ENCODE data around the gene TMC4.
"Not testable (repeated sequence)": the region's sequence is repeated elsewhere in the genome, so short reads cannot be mapped to it uniquely, and the experiment has no call there.

The TMC4 gene

GRCh38 chr19:54206030-54206830 is 33.3 kb upstream of the TMC4 start:
- DNase-seq (ENCODE audit: low read depth, low spot score): no peak
- H3K4me3 ChIP-seq (ENCODE audit: low read length): no peak overlapping the region

GRCh38 chr19:54204767-54205468 is 32.0 kb upstream of the TMC4 start:
- no peak for DNase-seq (ENCODE audit: low read depth, low spot score)
- H3K4me3 ChIP-seq (ENCODE audit: low read length): no peak overlapping the region

- no peak for DNase-seq (ENCODE audit: low read depth, low spot score)
Observed at GRCh38 chr19:54203151-54203611, 30.2 kb upstream of the TMC4 start.

GRCh38 chr19:54201980-54202379 is 29.0 kb upstream of the TMC4 start:
- no peak for DNase-seq (ENCODE audit: low read depth, low spot score)
- H3K4me3 ChIP-seq (ENCODE audit: low read length): peak overlapping the region; percentile 76

More at GRCh38 chr19:54203151-54203611, 30.2 kb upstream of the TMC4 start:
- H3K4me3 ChIP-seq (ENCODE audit: low read length): no peak overlapping the region

- peak overlapping the region; percentile 76 for H3K4me3 ChIP-seq (ENCODE audit: low read length)
Observed at GRCh38 chr19:54201172-54201701, 28.3 kb upstream of the TMC4 start.

GRCh38 chr19:54199401-54199800 is 26.4 kb upstream of the TMC4 start:
- H3K4me3 ChIP-seq (ENCODE audit: low read length): no peak overlapping the region
- no peak for DNase-seq (ENCODE audit: low read depth, low spot score)

More at GRCh38 chr19:54201172-54201701, 28.3 kb upstream of the TMC4 start:
- no peak for DNase-seq (ENCODE audit: low read depth, low spot score)

- no peak overlapping the region for H3K4me3 ChIP-seq (ENCODE audit: low read length)
- no peak for DNase-seq (ENCODE audit: low read depth, low spot score)
Observed at GRCh38 chr19:54197121-54197520, 24.2 kb upstream of the TMC4 start.

- no peak for DNase-seq (ENCODE audit: low read depth, low spot score)
- H3K4me3 ChIP-seq (ENCODE audit: low read length): no peak overlapping the region
Observed at GRCh38 chr19:54196536-54196935, 23.6 kb upstream of the TMC4 start.

GRCh38 chr19:54194463-54194862 is 21.5 kb upstream of the TMC4 start:
- H3K4me3 ChIP-seq (ENCODE audit: low read length); DNase-seq (ENCODE audit: low read depth, low spot score): not testable (repeated sequence)

GRCh38 chr19:54193011-54193410 is 20.1 kb upstream of the TMC4 start:
- no peak for DNase-seq (ENCODE audit: low read depth, low spot score)
- no peak overlapping the region for H3K4me3 ChIP-seq (ENCODE audit: low read length)

- DNase-seq (ENCODE audit: low read depth, low spot score): no peak
- H3K4me3 ChIP-seq (ENCODE audit: low read length): peak overlapping the region; percentile 82
Observed at GRCh38 chr19:54191811-54192453, 19.0 kb upstream of the TMC4 start.

- peak; percentile 82 for DNase-seq (ENCODE audit: low read depth, low spot score)
Observed at GRCh38 chr19:54191011-54191810, 18.3 kb upstream of the TMC4 start, which contains the start of gene TSEN34. Gene TSEN34, plus strand, starts transcription at chr19:54191308. Its CDS starts 57 bp downstream, at chr19:54191365.

GRCh38 chr19:54190503-54191010 is 17.6 kb upstream of the TMC4 start:
- peak overlapping the region; percentile 82 for H3K4me3 ChIP-seq (ENCODE audit: low read length)
- peak; percentile 99 for DNase-seq (ENCODE audit: low read depth, low spot score)

More at GRCh38 chr19:54191011-54191810, 18.3 kb upstream of the TMC4 start, which contains the start of gene TSEN34:
- H3K4me3 ChIP-seq (ENCODE audit: low read length): peak within 1 kb of the TSS; percentile 82

- peak; percentile 100 for DNase-seq (ENCODE audit: low read depth, low spot score)
- peak overlapping the region; percentile 65 for H3K4me3 ChIP-seq (ENCODE audit: low read length)
Observed at GRCh38 chr19:54189735-54190502, 17.0 kb upstream of the TMC4 start.

GRCh38 chr19:54189145-54189734 is 16.3 kb upstream of the TMC4 start, which contains the start of gene MBOAT7:
Gene MBOAT7, minus strand, starts transcription at chr19:54189580. Its CDS starts 1,072 bp downstream, at chr19:54188508.
- DNase-seq (ENCODE audit: low read depth, low spot score): no peak
- H3K4me3 ChIP-seq (ENCODE audit: low read length): peak within 1 kb of the TSS; percentile 65

GRCh38 chr19:54188215-54188871 is 15.4 kb upstream of the TMC4 start:
- peak overlapping the region; percentile 59 for H3K4me3 ChIP-seq (ENCODE audit: low read length)
- DNase-seq (ENCODE audit: low read depth, low spot score): peak; percentile 54

GRCh38 chr19:54186934-54187381 is 14.0 kb upstream of the TMC4 start:
- no peak overlapping the region for H3K4me3 ChIP-seq (ENCODE audit: low read length)
- no peak for DNase-seq (ENCODE audit: low read depth, low spot score)

Measured in Jurkat, Clone E6-1 (cell line).